ENCODE results near the gene LTBP1.
A peak's percentile ranks its signal among the peaks of the same experiment; 100 is the strongest.

LTBP1 gene

DNA sequence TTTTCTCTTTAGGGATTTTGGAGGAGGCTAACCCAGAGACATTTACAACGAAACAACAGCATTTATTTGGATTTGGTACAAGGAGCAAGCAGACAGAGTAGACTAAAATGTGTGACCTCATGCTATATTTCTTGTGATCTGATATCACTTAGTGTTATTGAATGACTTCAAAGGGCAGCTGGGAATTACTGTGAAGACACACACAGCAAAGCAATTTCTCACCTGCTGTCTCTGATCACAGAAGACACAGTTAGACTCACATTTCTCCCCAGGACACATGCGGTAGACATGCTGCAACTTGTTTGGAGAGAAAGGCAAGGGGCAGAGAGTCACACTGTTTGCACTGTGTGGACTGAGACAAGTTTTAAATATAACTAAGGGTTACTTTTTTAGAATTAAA lies 67.5 kb downstream of the LTBP1 start:
- no peak for DNase-seq

DNA sequence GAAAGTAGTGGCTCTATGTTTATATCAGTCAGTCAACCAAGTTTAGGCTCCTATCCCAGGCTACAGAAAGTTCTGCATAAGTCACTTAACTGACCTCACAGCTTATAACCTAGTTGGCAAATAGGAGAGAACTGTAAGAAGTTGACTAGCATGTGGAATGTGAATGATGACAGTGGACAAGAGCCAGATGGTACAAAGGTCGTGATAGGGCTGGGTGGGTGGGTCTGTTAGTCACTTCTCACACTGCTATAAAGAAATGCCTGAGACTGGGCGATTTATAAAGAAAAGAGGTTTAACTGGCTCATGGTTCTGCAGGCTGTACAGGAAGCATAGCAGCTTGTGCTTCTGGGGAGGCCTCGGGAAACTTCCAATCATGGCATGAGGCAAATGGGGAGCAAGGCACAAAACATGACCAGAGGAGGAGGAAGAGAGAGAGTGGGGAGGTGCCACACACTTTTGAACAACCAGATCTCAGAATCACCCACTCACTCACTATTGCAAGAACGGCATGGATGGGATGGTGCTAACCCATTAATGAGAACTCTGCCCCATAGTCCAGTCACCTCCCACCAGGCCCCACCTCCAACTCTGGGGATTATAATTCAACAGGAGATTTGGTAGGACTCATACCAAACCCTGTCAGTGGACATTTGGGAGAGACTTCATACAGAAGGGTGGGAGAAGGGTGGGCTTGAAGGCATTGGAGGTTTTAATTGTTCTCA lies 68.8 kb downstream of the LTBP1 start:
- no peak for DNase-seq

DNA sequence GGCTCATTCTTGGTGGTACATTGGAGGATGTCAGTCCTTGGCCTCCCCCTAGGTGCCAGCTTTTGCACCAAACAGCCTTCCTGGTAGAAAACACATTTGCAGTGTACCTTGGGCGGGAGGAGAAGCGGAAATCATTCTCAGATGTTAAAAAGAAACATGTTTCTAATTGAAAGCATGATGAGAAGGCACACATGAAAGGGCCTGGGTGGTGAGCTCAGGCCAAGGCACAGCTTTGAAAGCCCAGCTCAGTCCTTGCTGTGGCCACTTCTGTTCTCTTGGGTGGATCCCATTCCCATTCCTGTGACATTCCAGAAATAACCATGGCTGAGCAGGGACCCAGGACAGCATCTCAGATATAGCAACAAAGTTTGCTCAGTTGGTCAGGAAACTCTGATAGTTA lies 71.5 kb downstream of the LTBP1 start:
- no peak for DNase-seq

DNA sequence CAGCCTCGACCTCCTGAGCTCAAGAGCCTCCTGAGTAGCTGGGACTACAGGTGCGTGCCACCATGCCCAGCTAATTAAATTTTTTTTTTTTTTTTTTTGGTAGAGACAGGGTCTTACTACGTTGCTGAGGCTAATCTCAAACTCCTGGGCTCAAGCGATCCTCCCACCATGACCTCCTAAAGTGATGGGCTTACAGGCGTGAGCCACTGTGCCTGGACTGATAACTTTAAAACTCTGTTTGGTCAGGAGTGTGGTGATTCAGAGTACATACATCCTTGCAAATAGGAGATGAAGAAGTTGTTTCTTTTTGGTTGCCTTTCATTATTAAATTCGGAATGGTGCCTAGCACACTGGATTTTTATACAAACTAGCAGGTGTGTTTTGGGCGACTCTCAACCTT lies 73.0 kb downstream of the LTBP1 start:
- no peak for DNase-seq

DNA sequence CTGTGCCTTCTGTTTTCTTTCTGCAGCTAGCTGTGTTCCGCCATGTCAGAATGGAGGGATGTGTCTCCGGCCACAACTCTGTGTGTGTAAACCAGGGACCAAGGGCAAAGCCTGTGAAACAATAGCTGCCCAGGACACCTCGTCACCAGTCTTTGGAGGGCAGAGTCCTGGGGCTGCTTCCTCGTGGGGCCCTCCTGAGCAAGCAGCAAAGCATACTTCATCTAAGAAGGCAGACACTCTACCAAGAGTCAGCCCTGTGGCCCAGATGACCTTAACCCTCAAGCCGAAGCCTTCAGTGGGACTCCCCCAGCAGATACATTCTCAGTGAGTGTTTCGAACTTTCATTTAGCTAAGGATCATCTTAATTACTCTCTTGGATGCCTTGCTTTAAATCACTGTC lies 74.1 kb downstream of the LTBP1 start:
- no peak for DNase-seq

DNA sequence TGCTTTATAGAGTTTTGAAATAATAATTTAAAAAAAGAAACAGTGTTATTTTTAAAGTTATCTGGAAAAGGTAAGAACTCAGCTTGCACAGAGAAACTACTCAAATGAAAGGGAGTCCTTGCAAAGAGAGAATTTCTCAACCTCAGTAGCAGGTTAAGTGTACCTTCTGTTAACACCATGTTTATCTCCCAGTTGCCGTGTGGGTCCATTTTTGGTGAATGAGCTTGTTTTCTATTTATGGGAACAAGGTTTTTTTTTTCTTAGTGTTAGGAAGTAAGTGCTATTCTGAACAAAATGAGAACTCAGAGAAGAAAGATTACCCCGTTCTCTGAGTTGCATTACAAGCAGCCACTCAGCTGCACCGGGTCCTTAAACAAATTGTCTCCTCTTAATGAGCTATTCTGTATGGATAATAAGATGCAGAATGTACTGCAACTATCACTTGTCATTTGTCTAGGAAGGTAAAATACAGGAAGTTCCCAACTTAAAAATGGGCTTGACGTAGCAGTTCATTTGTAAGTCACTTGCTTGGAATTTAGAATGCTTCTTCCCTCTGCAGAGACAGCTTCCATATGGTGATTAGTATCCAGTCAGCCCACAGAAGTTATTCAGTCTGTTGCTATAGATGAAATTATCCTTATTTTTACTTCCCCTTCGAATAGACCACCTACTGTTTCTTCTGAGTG lies 74.9 kb downstream of the LTBP1 start:
- no peak for DNase-seq

DNA sequence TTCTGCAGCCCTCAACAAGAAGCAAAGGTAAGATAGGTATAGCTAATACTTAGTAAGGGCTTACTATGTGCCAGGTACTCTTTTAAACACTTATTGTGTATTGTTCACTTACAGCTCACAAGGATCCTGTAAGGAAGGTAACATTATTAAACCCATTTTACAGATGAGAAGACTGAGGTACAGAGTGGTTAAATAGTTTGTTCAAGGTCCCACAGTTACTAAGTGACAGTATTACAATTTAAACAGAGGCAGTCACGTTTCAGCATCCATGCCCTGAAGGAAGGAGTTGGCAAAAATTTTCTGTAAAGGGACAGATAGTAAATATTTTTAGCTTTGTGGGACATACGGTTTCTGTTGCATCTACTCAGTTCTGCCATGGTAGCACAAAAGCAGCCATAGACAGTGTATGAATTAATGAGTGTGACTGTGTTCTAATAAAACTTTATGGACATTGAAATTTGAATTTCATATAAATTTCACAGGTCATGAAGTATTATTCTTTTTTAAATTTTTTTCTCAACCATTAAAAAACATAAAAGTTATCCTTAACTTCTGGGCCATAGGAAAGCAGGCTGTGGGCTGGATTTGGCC lies 75.7 kb downstream of the LTBP1 start:
- DNase-seq, result no peak

DNA sequence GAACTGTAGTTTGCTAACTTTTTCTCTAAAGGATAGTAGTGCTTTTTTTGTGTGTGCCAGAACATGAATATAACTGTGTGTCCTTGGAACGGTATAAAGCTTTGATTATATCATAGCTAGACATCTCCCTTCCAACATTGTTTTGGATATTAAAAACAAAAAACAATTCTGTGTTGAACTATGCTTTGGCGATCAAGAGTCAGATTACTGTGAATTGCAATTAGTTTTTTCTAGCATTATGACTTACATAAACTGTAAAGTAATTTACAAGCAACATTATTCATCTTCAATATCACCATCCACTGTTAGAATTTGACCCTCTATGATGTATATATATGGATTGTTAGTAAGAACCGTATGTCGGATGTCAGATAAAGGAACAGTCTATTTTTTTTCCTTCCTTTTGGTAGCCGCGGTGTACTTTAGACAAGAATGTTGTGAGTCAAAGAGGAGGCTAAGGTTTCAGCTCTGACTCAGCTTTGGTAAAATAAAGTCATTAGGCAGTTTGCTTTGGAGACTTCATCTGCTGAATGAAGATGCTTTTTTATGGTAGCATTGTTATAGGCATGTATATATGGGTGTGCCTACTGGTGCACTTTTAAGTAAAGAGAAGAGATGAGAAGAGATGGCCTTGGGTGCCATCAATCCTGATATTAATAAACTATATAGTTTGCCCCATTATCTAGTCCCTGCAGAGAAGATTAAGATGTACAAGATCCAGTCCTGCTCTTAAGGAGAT lies 76.4 kb downstream of the LTBP1 start:
- no peak for DNase-seq

DNA sequence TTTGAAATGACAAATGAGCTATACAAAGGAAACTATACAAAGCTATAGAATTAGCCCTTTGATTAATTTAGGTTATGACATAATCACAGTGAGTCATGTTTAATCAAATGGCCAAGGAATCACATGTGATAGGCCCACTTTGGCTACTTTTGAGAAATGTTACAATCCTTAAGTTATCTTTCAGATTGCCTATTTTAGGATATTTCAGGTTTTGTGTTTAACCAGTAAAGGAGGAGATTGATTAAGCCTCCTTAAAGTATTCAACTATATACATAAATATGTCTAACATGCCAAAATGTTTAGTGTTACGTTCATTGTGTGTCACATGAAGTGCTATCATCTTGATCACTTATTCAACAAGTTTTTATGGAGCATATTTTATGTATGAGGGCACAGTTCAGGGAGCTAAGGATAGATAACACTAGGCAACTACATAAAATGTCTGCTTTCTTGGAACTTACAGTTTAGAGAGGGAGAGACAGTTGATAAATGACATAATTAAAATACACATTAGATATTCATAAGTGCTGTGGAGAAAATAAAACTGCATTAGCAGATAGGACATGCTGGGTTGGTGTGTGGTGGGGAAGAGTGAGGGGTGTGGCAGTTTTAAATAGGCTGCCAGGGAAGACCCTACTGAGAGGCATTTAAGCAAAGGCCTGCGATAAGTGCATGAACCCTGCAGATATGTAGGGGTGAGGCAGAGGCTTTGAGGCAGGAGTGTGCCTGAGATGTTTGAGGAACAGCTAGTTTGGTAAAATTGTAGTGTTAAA lies 77.2 kb downstream of the LTBP1 start:
- DNase-seq, result no peak

DNA sequence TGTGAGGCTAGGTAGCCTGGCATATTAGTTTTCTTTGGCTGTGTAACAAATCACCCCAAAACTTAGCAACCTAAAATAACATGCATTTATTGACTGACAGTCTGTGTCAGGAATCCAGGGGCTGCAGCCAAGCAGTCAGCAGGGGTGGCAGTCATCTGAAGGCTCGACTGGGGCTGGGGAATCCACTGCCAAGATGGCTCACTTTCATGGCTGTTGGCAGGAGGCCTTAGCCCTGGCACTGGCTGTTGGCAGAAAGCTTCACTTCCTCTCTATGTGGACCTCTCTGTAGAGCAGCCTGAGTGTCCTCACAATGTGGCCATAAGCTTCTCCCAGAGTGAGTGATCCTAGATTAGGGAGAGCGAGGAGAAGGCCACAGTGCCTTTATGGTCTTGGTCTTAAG lies 78.0 kb downstream of the LTBP1 start:
- DNase-seq, result no peak

DNA sequence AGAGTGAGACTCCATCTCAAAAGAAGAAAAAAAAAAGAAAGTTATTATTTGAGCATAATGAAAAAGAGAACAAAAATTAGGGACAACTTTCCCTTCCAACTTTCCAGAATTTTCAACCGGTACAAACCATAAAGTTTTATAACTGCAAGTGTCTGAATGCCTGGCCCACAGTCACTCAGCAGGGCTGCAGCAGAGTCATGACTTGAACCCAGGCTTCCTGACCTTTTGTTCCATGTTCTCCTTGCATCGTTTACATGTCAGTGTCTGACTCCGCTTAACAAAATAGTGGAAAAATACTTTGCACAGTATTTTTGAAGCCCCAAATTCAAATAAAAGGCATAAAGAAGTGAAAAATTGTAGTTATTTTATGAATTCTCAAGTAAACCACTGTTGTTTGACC lies 82.7 kb downstream of the LTBP1 start:
- DNase-seq, result no peak

DNA sequence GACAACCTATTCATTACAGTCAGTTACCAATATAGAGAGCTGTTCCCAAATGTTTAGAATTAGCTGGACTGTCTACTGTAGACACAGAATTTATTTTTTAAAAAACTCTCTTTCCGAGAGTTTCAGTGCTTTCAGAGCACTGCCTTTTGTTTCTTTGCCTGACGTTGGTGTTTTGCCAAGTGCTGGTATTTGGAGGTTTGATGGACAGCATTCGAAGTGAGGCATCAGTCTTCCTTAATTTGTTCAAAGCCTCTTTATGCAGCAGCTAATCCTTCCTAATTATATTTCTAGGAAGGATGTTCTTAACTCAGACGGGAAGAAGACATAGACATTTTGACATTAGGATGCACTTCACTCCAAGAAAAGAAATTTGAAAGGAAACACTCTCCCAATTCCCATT lies 83.2 kb downstream of the LTBP1 start:
- no peak for DNase-seq

DNA sequence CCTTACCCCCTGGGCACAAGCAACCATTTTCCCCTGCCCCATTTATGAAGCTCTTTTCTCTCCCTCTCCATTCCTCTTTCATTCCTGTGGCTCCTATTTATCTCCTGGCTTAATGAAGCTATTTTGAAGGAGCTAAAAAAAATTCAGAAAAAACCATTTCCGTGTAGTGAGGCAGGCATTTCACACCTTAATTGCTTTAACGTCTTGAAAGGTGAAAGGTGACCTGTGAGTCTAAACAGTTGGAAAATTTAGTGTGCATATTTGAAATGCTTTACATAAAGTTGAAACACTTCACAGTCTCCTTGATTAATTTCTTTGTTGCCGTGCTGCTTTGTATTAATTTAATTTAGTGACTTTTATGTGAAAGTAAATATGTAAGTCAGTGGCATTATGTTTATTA lies 83.6 kb downstream of the LTBP1 start:
- no peak for DNase-seq

DNA sequence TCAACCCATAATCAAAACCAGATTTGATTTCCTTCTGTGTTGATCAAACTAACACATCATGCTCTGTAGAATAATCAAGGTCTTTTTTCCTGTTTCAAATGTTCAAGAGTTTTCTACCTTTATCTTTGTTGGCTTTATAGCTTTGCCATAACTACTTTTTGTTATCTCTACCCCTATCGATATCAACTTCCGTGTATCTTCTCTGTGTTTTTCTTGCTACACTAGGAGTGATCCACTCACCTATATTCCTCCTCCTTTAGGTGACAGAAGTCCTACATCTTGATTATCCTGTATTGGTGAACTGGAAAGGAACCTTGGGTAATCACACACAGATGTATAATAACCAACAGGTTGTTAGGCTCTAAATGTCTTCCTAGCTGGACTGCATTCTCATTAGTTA lies 85.5 kb downstream of the LTBP1 start:
- DNase-seq, result no peak

DNA sequence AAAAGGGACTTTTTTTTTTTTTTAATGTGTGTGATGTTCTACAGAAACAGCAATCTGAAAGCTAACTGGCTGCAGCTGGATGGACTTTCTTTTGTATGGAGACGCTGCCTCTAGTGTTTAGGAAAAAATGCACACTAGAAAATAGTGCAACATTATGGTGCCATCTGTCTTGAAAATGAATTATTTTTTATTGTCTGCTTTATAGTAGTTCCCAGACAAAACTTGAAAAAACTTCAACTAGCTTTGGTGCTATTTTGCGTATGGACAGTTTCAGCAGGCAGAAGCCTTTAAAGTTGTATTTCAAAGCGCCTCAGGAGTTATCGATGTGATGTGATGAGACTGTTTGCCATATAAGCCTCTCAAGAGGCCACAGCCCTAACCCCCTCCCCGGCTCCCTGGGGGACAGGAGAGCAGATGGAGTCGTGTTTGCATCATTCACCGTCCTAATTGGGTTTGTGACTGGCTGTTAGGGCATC lies 86.9 kb downstream of the LTBP1 start:
- peak; percentile 71 to 79 for DNase-seq

DNA sequence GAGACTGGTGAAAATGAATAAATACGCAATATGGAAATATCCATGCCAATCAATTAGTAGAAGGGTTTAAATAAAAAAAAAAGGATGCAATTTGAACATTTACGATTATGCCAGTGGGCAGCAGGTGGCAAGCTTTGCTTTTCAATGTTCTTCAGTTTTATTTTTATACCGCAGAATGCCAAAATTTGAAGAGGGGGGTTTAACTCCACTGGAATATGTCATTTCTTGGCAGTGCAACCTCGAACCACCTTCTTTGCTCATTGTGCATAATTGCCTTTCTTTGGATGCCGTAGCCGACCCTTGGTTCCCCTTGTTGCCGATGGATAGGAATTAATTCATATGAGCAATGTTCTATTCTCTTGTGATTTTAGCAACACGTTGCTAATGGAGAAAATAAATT lies 88.0 kb downstream of the LTBP1 start:
- peak; percentile 65 to 82 for DNase-seq

DNA sequence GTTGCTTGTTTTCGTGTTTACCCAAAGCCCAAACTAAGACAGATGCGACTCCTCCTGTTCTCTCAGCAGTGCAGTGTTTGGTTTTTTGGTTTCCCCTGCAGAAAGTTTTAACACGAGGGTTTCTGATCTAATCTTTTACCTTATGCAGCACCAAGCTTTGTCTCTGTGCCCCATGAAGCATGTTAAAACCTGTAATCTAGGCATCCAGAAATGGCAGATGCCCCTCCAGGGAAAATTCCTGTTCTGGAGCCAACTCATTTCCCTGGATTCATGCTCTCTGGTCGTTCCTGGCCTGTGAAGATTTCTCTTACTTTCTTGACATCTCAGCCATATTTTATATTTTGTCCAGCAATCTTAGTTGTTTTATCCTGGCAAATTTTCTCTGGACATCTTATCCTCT lies 91.5 kb downstream of the LTBP1 start:
- DNase-seq, result peak in 1 of 2 experiments; percentile 34

DNA sequence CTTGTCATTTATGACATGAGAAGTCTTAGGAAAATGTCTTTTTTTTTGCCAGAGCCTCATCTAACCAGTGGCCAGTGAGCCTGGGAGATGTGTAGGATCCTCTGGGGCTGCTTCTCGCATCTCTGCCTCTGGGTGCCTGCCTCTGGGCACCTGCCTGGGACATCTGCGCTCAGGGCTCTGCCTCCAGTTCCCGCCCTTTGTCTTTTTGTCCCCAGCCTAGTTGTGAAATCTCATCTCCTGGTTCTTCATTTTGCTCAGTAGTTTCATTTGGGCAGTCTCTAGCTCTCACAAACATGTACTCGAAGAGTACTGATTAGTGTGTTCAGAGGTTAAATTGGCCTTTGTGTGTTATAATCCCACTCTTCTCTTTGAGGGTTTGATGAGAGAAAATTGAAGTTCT lies 92.0 kb downstream of the LTBP1 start:
- DNase-seq, result no peak

DNA sequence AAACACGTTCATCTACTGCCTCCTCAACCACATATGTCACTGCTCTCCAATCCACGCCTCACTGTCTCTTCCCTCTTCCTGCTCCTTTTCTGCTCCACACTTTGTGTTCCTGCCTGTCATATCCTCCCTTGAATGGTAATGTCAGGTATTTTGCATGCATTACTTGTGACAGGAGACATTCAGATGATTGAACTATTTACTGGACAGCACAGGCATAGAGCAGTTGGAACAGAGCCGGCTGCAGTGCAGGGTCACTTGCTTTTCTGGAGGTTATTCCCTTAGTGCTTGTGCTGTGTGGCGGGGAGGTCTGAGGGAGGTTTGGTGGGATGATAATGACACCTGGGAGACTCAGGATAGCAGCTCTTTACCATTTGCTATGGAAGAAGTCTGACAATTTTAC lies 93.8 kb downstream of the LTBP1 start:
- no peak for DNase-seq

DNA sequence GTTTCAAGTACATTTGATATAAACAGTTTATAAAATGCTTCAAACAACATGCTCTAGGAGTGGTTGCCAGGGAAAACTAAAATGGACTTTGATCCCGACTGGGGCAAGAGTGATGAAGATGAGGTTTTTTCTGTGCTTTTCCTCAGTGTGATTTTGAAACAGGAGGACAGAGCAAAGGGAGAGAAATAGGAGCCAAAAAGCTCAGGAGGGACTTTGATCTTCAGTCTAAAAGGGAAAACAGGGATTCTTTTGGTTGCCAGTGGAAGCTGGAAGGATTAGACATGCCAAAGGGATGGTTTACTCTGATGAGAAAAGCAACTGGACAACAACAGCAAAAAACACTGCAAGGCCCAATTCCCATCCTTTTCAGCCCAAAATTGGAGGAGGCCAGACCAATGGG lies 95.5 kb downstream of the LTBP1 start:
- no peak for DNase-seq

DNA sequence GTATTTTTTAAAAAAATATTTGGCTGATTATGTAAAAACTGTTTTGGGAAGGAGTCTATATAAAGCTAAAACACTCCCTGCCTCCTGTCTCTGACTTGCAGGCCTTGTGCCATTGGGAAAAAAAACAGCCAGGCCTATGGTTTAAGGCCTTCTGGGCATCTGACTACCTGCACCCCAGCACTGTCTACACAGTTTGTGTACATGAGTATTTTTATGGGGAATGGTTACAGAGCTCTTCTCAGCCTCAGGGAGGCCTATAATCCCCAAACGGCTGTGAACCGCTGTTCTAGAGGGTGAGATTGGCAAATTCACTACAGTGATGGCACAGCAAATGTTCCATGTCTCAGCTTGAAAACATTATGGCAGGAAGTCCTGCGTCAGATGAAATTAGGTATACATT lies 96.1 kb downstream of the LTBP1 start:
- no peak for DNase-seq

DNA sequence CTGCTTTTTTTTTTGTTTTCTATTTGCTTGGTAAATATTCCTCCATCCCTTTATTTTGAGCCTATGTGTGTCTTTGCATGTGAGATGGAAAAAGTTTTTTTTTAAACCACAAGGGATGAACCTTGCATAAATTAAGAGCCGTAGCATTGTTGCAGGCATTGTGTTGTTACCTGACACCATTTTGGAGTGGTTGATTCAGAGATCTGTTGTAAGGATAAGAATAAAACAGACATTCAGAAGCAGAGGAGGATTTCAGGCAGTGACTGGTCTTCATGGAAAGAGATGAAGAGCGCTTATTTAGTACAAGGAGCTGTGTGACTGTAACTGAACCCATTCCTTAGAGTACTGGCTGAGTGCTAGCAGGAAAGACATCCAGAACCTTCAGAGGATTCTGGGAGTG lies 101.2 kb downstream of the LTBP1 start:
- no peak for DNase-seq

Data from NCI-H446 (cell line).